K562 (cell line): ENCODE measurements around the gene CCND3. TPM values are rescaled to one million over a fixed set of nuclear protein-coding genes. Genes with fewer than 3 reads are reported as not detected.
A peak's percentile ranks its signal among the peaks of the same experiment; 100 is the strongest.

ENCODE experiments used
- C11orf30 ChIP-seq: fragments of 450-650 bp; IDR thresholded peaks from 2 replicates; pipeline ENCODE4 v1.6.1; 2016; ENCODE audit warnings: low read depth, mild to moderate bottlenecking
- ETS2 ChIP-seq: IDR thresholded peaks from 2 replicates; pipeline ENCODE4 v1.6.1; 2016; ENCODE audit warnings: borderline replicate concordance, missing genetic modification characterization, mild to moderate bottlenecking, moderate library complexity, missing compliant biosample characterization; ENCODE audit not compliant: poor library complexity, severe bottlenecking
- JUN ChIP-seq, 2 experiments: sonication (generic) in 1 of 2; formaldehyde crosslinking in 1 of 2; IDR thresholded peaks; 2 replicates each; pipeline versions ENCODE4 v1.6.1 to v1.8.0; 2012 to 2022; ENCODE audit warnings: borderline replicate concordance in 2 of 2, mild to moderate bottlenecking in 2 of 2, improper control_type of control experiment in 1 of 2, low read depth in 1 of 2, low read length in 1 of 2, missing genetic modification reagents in 1 of 2
- KDM5B ChIP-seq: fragments of 200-600 bp; sonication (generic); IDR thresholded peaks from 2 replicates; pipeline ENCODE4 v1.6.1; 2012; ENCODE audit warnings: low read depth, mild to moderate bottlenecking, moderate library complexity, low read length, control low read depth, inconsistent platforms; ENCODE audit not compliant: insufficient replicate concordance
- KLF10 ChIP-seq: fragments of 250-450 bp; sonication (Bioruptor Pico); IDR thresholded peaks from 2 replicates; pipeline ENCODE4 v1.6.1; 2021; ENCODE audit warnings: matching md5 sums
- KLF13 ChIP-seq: fragments of 450-650 bp; IDR thresholded peaks from 2 replicates; pipeline ENCODE4 v1.6.1; 2016; ENCODE audit warnings: missing genetic modification characterization, low read depth, mild to moderate bottlenecking, missing compliant biosample characterization, moderate library complexity, borderline replicate concordance
- LCOR ChIP-seq: sonication (generic); formaldehyde crosslinking; IDR thresholded peaks from 2 replicates; pipeline ENCODE4 v1.8.0; 2022; ENCODE audit warnings: mild to moderate bottlenecking, missing genetic modification reagents
- MEIS2 ChIP-seq: fragments of 450-650 bp; IDR thresholded peaks from 2 replicates; pipeline ENCODE4 v1.6.1; 2014; ENCODE audit warnings: mild to moderate bottlenecking; ENCODE audit not compliant: partially characterized antibody
- NR2F6 ChIP-seq: fragments of 450-650 bp; formaldehyde crosslinking; IDR thresholded peaks from 2 replicates; pipeline ENCODE4 v1.4.0; 2020; ENCODE audit warnings: mild to moderate bottlenecking
- POLR2A ChIP-seq: fragments of 450-650 bp; conservative IDR thresholded peaks from 2 replicates; pipeline ENCODE4 v1.6.1; 2016
- RBFOX2 ChIP-seq: fragments of 200-400 bp; formaldehyde crosslinking; IDR thresholded peaks from 2 replicates; pipeline ENCODE4 v1.6.1; 2017; ENCODE audit warnings: low read depth, mild to moderate bottlenecking, low read length, moderate library complexity
- SIRT6 ChIP-seq: IDR thresholded peaks from one replicate; pipeline ENCODE4 v1.6.1; 2012; ENCODE audit warnings: low read depth, mild to moderate bottlenecking, control low read depth, inconsistent platforms, low read length, moderate library complexity
- TRIM28 ChIP-seq: fragments of 450-650 bp; IDR thresholded peaks from 2 replicates; pipeline ENCODE4 v1.6.1; 2017
- U2AF2 ChIP-seq: fragments of 200-400 bp; formaldehyde crosslinking; optimal IDR thresholded peaks from 2 replicates; pipeline ENCODE3; 2017; ENCODE audit warnings: low read depth, mild to moderate bottlenecking, low read length
- ZBTB17 ChIP-seq: fragments of 450-650 bp; formaldehyde crosslinking; IDR thresholded peaks from 2 replicates; pipeline ENCODE4 v1.4.0; 2020; ENCODE audit warnings: mild to moderate bottlenecking
- ZFP1 ChIP-seq: fragments of 450-650 bp; formaldehyde crosslinking; IDR thresholded peaks from 2 replicates; pipeline ENCODE4 v1.4.0; 2020; ENCODE audit warnings: mild to moderate bottlenecking, mixed read lengths
- ZNF133 ChIP-seq: fragments of 250-450 bp; sonication (Bioruptor Pico); IDR thresholded peaks from 2 replicates; pipeline ENCODE4 v1.4.0; 2020; ENCODE audit warnings: mild to moderate bottlenecking
- polyA plus RNA-seq, 8 experiments: library from polyadenylated mRNA; depleted of rRNA in 4 of 8; stranded (reverse) in 5 of 8; unstranded in 3 of 8; fragments of >200 nt; fragmentation: Nextera tagmentation in 2 of 8; fragmentation: Illumina TruSeq in 1 of 8; extraction: Ambion mirVana in 2 of 8; extraction: Trizol in 1 of 8; gene quantifications; 2 replicates each; pipeline versions ENCODE4 v1.2.1 to v1.2.3, GENCODE V29; 2011 to 2014; ENCODE audit warnings: inconsistent platforms in 1 of 8, missing spikeins in 1 of 8
- total RNA-seq, 7 experiments: library from RNA; depleted of rRNA in 6 of 7; stranded (reverse); fragments of >200 nt in 6 of 7; fragmentation: Illumina TruSeq in 2 of 7; extraction: Trizol in 2 of 7; gene quantifications; 2 replicates each; pipeline versions ENCODE4 v1.2.1 to v1.2.3, GENCODE V29; 2011 to 2021; ENCODE audit warnings: low replicate concordance in 1 of 7
- TF ChIP-seq, protein P1 (sequence below), 2 experiments: fragments of 450-650 bp; IDR thresholded peaks; 2 replicates each; pipeline ENCODE4 v1.6.1; 2016
- TF ChIP-seq, protein P2 (sequence below), 2 experiments: fragments of 250-450 bp in 1 of 2; fragments of 450-650 bp in 1 of 2; sonication (Bioruptor Pico) in 1 of 2; IDR thresholded peaks; 2 replicates each; pipeline versions ENCODE4 v1.6.1 to v1.8.0; 2016 to 2021; ENCODE audit warnings: mild to moderate bottlenecking in 2 of 2, moderate library complexity in 2 of 2, missing compliant biosample characterization in 1 of 2, missing genetic modification characterization in 1 of 2
- TF ChIP-seq, protein P3 (sequence below): fragments of 150-350 bp; IDR thresholded peaks from 2 replicates; pipeline ENCODE4 v1.6.1; 2014; ENCODE audit warnings: low read depth, mild to moderate bottlenecking, low read length, borderline replicate concordance
- TF ChIP-seq, protein P4 (sequence below): fragments of 450-650 bp; IDR thresholded peaks from 2 replicates; pipeline ENCODE4 v1.6.1; 2016

CCND3 gene
- total and polyA plus RNA-seq, 9 of the 15 experiments (the other 6 are each of a cell fraction or from before 2014, with no cell fraction given) = 21.5 to 204 (median 97.4) TPM

DNA sequence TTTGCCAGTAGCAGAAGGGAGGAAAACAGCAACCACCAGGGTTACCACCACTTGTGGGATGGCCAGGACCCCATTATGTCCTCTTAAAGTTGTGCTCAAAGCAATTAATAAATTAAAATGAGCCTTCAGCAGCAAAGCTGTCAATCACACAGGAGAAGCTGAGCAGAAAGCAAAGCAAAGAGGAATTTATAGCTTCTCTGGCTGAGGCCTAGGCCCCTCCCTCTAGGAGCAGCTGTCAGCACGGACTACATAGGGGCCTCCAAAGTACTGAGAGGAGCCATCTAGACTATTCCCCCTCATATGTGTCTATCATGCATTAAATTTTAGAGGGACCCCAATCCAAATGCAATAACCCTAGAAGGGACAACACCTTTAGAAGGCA lies 6.4 kb downstream of the CCND3 start (continued):
- TF ChIP-seq, protein P1, sequence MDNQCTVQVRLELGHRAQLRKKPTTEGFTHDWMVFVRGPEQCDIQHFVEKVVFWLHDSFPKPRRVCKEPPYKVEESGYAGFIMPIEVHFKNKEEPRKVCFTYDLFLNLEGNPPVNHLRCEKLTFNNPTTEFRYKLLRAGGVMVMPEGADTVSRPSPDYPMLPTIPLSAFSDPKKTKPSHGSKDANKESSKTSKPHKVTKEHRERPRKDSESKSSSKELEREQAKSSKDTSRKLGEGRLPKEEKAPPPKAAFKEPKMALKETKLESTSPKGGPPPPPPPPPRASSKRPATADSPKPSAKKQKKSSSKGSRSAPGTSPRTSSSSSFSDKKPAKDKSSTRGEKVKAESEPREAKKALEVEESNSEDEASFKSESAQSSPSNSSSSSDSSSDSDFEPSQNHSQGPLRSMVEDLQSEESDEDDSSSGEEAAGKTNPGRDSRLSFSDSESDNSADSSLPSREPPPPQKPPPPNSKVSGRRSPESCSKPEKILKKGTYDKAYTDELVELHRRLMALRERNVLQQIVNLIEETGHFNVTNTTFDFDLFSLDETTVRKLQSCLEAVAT (IDR thresholded peaks at IDR 0.05) = no peak
- TF ChIP-seq U2AF2 = no peak
- no peak for TF ChIP-seq RBFOX2
- TF ChIP-seq, protein P2, sequence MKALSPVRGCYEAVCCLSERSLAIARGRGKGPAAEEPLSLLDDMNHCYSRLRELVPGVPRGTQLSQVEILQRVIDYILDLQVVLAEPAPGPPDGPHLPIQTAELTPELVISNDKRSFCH (CRISPR knock-in tag; IDR thresholded peaks at IDR 0.05) = no peak
- TF ChIP-seq, protein P2 (tag; IDR thresholded peaks at IDR 0.05) = no peak
- peak; percentile 19 for TF ChIP-seq MEIS2
- no peak for TF ChIP-seq ZFP1 (CRISPR knock-in tag)
- TF ChIP-seq TRIM28 = no peak
- TF ChIP-seq ZBTB17 (CRISPR knock-in tag) = no peak
- no peak for TF ChIP-seq JUN (IDR thresholded peaks at IDR 0.05; ENCODE audit: borderline replicate concordance, low read depth, low read length)
- no peak for TF ChIP-seq JUN (CRISPR knock-in tag; IDR thresholded peaks at IDR 0.05; ENCODE audit: borderline replicate concordance)
- no peak for TF ChIP-seq ZNF133 (CRISPR knock-in tag)
- TF ChIP-seq KLF10 (CRISPR knock-in tag) = no peak
- TF ChIP-seq, protein P3, sequence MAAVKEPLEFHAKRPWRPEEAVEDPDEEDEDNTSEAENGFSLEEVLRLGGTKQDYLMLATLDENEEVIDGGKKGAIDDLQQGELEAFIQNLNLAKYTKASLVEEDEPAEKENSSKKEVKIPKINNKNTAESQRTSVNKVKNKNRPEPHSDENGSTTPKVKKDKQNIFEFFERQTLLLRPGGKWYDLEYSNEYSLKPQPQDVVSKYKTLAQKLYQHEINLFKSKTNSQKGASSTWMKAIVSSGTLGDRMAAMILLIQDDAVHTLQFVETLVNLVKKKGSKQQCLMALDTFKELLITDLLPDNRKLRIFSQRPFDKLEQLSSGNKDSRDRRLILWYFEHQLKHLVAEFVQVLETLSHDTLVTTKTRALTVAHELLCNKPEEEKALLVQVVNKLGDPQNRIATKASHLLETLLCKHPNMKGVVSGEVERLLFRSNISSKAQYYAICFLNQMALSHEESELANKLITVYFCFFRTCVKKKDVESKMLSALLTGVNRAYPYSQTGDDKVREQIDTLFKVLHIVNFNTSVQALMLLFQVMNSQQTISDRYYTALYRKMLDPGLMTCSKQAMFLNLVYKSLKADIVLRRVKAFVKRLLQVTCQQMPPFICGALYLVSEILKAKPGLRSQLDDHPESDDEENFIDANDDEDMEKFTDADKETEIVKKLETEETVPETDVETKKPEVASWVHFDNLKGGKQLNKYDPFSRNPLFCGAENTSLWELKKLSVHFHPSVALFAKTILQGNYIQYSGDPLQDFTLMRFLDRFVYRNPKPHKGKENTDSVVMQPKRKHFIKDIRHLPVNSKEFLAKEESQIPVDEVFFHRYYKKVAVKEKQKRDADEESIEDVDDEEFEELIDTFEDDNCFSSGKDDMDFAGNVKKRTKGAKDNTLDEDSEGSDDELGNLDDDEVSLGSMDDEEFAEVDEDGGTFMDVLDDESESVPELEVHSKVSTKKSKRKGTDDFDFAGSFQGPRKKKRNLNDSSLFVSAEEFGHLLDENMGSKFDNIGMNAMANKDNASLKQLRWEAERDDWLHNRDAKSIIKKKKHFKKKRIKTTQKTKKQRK = no peak
- TF ChIP-seq LCOR = no peak
- TF ChIP-seq POLR2A = peak; percentile 37
- no peak for TF ChIP-seq NR2F6
- TF ChIP-seq C11orf30 = no peak
- TF ChIP-seq ETS2 (tag) = no peak
- TF ChIP-seq SIRT6 = peak; percentile 9
- TF ChIP-seq KLF13 = no peak
- TF ChIP-seq, protein P4, sequence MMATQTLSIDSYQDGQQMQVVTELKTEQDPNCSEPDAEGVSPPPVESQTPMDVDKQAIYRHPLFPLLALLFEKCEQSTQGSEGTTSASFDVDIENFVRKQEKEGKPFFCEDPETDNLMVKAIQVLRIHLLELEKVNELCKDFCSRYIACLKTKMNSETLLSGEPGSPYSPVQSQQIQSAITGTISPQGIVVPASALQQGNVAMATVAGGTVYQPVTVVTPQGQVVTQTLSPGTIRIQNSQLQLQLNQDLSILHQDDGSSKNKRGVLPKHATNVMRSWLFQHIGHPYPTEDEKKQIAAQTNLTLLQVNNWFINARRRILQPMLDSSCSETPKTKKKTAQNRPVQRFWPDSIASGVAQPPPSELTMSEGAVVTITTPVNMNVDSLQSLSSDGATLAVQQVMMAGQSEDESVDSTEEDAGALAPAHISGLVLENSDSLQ = peak; percentile 86
- TF ChIP-seq KDM5B = no peak
